ENCODE measurements around the gene MACROD1. TPM values are rescaled to one million over a fixed set of nuclear protein-coding genes. Genes with fewer than 3 reads are reported as not detected.

Gene MACROD1
- total and polyA plus RNA-seq, 2 of the 13 experiments (the other 11 are each of a cell fraction or from before 2014, with no cell fraction given): 23.1 to 34.5 TPM

DNA sequence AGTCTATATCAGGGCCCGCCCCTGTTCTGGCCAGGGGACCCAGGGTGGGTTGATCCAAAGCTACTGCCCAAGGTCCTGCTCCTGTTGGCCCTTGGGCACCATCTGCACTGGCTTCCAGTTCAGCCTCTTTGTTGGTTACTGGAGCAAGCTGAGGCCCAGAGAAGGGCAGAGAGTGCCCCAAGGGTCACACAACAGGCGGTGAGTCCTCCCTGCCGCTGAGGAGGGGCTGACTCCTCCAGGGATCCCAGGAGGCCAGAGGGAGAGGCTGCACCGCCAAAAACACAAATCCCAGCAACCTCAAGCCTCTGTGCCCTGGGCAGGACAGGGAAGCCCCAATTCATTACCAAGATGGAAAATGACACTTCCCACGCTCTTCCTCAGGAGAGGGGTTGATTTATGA lies 61.3 kb downstream of the MACROD1 start (continued):
- TF ChIP-seq, protein P1, sequence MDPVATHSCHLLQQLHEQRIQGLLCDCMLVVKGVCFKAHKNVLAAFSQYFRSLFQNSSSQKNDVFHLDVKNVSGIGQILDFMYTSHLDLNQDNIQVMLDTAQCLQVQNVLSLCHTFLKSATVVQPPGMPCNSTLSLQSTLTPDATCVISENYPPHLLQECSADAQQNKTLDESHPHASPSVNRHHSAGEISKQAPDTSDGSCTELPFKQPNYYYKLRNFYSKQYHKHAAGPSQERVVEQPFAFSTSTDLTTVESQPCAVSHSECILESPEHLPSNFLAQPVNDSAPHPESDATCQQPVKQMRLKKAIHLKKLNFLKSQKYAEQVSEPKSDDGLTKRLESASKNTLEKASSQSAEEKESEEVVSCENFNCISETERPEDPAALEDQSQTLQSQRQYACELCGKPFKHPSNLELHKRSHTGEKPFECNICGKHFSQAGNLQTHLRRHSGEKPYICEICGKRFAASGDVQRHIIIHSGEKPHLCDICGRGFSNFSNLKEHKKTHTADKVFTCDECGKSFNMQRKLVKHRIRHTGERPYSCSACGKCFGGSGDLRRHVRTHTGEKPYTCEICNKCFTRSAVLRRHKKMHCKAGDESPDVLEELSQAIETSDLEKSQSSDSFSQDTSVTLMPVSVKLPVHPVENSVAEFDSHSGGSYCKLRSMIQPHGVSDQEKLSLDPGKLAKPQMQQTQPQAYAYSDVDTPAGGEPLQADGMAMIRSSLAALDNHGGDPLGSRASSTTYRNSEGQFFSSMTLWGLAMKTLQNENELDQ (CRISPR knock-in tag; IDR thresholded peaks at IDR 0.05; ENCODE audit: borderline replicate concordance): no peak
- no peak for TF ChIP-seq CENPT (CRISPR knock-in tag; IDR thresholded peaks at IDR 0.05; ENCODE audit: low read depth)
- TF ChIP-seq SMARCC2 (IDR thresholded peaks at IDR 0.05): no peak
- TF ChIP-seq MIER3 (CRISPR knock-in tag; IDR thresholded peaks at IDR 0.05; ENCODE audit: borderline replicate concordance): no peak
- no peak for TF ChIP-seq RARA (CRISPR knock-in tag; IDR thresholded peaks at IDR 0.05)
- TF ChIP-seq NFE2L2 (IDR thresholded peaks at IDR 0.05; ENCODE audit: low read length): no peak
- TF ChIP-seq, protein P2, sequence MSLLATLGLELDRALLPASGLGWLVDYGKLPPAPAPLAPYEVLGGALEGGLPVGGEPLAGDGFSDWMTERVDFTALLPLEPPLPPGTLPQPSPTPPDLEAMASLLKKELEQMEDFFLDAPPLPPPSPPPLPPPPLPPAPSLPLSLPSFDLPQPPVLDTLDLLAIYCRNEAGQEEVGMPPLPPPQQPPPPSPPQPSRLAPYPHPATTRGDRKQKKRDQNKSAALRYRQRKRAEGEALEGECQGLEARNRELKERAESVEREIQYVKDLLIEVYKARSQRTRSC (CRISPR knock-in tag; IDR thresholded peaks at IDR 0.05; ENCODE audit: low read depth): no peak

DNA sequence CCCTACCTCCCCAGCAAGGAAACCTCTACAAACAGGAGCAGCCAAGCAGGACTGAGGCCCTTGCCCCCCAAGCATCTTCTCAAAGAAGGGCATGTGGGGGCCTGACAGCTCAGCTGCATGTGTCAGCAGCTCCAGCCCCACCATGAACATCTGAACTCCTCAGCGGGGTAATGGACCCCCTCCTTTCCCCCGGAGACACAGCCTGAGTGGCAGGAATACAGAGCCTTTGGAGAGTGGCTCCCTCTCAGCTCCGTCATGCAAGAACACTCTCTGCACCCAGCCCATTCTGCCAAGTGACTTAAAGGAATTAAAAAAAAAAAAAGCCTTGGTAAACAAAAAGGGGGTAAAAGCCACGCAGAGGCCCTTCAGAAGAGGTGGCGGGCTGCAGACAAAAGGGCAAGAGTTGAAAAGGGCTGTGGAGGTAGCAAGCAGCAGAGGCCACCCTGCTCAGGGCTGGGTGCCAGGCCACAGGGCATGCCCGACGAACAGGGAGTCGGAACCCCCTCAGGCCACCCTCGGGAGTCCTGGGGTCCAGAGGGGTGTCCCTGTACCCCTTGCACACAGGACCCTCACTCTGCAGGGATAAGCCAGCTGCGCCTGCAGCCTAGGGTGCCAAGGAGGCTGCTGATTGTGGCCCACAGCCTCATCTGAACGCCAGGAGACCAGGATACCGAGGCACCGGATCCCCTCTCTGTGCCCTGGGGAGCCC lies 62.5 kb downstream of the MACROD1 start:
- Histone ChIP-seq H3K79me2 (ENCODE audit: insufficient read depth, low read length) (no peaks in the 10 kb centered on the region), H3K4me2 (ENCODE audit: low read depth, low read length) (no peak overlapping the region), H4K20me1 (ENCODE audit: insufficient read depth, low read length) (peaks cover 3% of the 10 kb centered on the region; the same call in 1 of the 2 replicates), H3K9ac (ENCODE audit: insufficient read depth, low read depth, low read length) (no peak overlapping the region), H2AFZ (ENCODE audit: low read length) (no peak overlapping the region), H3K9me3 (ENCODE audit: low read length) (no peaks in the 10 kb centered on the region), H3K27ac (ENCODE audit: extremely low read length, insufficient read depth, low read length) (no peak overlapping the region), H3K4me1 (ENCODE audit: insufficient read depth, low read length) (peaks cover 15% of the 10 kb centered on the region), H3K36me3 (replicated peaks in 1 of 2; ENCODE audit: control insufficient read depth in 1 of 2, insufficient read depth in 2 of 2, low read length in 2 of 2) (no peaks in the 10 kb centered on the region), H3K4me3 (replicated peaks in 1 of 3; ENCODE audit: insufficient read depth in 1 of 3, low read depth in 2 of 3, low read length in 3 of 3) (no peak overlapping the region), H3K27me3 (ENCODE audit: control insufficient read depth in 1 of 2, insufficient read depth in 2 of 2, low read length in 2 of 2) (no peaks in the 10 kb centered on the region)
- 87% methylated on average over 7 of the region's 13 CpGs for WGBS (ENCODE audit: low lambda C conversion rate)
- POLR2A ChIA-PET: no interaction called here
- TF ChIP-seq, protein P3, sequence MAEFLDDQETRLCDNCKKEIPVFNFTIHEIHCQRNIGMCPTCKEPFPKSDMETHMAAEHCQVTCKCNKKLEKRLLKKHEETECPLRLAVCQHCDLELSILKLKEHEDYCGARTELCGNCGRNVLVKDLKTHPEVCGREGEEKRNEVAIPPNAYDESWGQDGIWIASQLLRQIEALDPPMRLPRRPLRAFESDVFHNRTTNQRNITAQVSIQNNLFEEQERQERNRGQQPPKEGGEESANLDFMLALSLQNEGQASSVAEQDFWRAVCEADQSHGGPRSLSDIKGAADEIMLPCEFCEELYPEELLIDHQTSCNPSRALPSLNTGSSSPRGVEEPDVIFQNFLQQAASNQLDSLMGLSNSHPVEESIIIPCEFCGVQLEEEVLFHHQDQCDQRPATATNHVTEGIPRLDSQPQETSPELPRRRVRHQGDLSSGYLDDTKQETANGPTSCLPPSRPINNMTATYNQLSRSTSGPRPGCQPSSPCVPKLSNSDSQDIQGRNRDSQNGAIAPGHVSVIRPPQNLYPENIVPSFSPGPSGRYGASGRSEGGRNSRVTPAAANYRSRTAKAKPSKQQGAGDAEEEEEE (CRISPR knock-in tag; IDR thresholded peaks at IDR 0.05; ENCODE audit: borderline replicate concordance): no peak
- FAIRE-seq: no peak
- CTCF ChIA-PET (ENCODE audit: low intra/inter-chr PET ratio, low total read pairs): no interaction called here
- ATAC-seq: no peak
- intact Hi-C loops (cut with micrococcal nuclease; ENCODE audit: unreplicated experiment): no loop called here
- in situ Hi-C loops (cut with HindIII; ENCODE audit: extremely low pct_ligation_motif_present, low pct_unique_long_range_greater_than_20kb): no loop called here
- BruUV-seq (replicated peaks): no TSS peak
- DNase-seq (ENCODE audit: low spot score): no peak

Data from HepG2 (cell line).